SU-DHL-6 (cell line): ENCODE measurements around the gene GRIN3B.

Source experiments
- H2AFZ ChIP-seq: fragments of 200-600 bp; sonication (generic); 2 replicates; pipeline ENCODE4 v1.6.1; 2014; ENCODE audit warnings: low read depth, mild to moderate bottlenecking, moderate library complexity, mixed read lengths, antibody characterized with exemption, low read length; ENCODE audit not compliant: severe bottlenecking
- H3F3A ChIP-seq: fragments of 200-600 bp; shearing (Covaris generic); 2 replicates; pipeline ENCODE4 v1.6.0; 2016; ENCODE audit warnings: antibody characterized with exemption, mild to moderate bottlenecking; ENCODE audit not compliant: insufficient read depth
- H3K27ac ChIP-seq: fragments of 200-600 bp; sonication (generic); 2 replicates; pipeline ENCODE4 v1.5.1; 2016; ENCODE audit warnings: low read depth, mild to moderate bottlenecking, low read length, moderate library complexity, mixed read lengths
- H3K27me3 ChIP-seq: fragments of 200-600 bp; sonication (generic), shearing (Covaris generic); 2 replicates; pipeline ENCODE4 v1.6.0; 2014; ENCODE audit warnings: mild to moderate bottlenecking, low read length
- H3K36me3 ChIP-seq: fragments of 200-600 bp; sonication (generic); 2 replicates; pipeline ENCODE4 v1.6.1; 2014; ENCODE audit warnings: mild to moderate bottlenecking, low read length, mixed read lengths
- H3K4me2 ChIP-seq: fragments of 300-600, 200-600 bp; shearing (Covaris generic), sonication (generic); 2 replicates; pipeline ENCODE4 v1.6.0; 2014; ENCODE audit warnings: low read length, low read depth, mild to moderate bottlenecking; ENCODE audit not compliant: poor library complexity, severe bottlenecking
- H3K4me3 ChIP-seq: fragments of 200-600 bp; sonication (generic); 2 replicates; pipeline ENCODE4 v1.5.1; 2014; ENCODE audit warnings: antibody characterized with exemption, low read length, mild to moderate bottlenecking, mixed read lengths; ENCODE audit not compliant: insufficient read depth, poor library complexity, severe bottlenecking
- H3K79me2 ChIP-seq: fragments of 200-600 bp; sonication (generic); 2 replicates; pipeline ENCODE4 v1.6.1; 2014; ENCODE audit warnings: mild to moderate bottlenecking, low read length, moderate library complexity; ENCODE audit not compliant: insufficient read depth
- H3K9ac ChIP-seq: fragments of 200-600 bp; sonication (generic); 2 replicates; pipeline ENCODE4 v1.7.0; 2014; ENCODE audit warnings: mild to moderate bottlenecking, low read length
- H3K9me2 ChIP-seq: fragments of 200-600 bp; sonication (generic); replicated peaks from 2 replicates; pipeline ENCODE4 v1.6.1; 2014; ENCODE audit warnings: low read length; ENCODE audit not compliant: insufficient read depth
- H3K9me3 ChIP-seq: fragments of 200-600 bp; sonication (generic); 2 replicates; pipeline ENCODE4 v1.6.1; 2014; ENCODE audit warnings: low read length, mixed read lengths; ENCODE audit not compliant: insufficient read depth
- H4K20me1 ChIP-seq: fragments of 200-600 bp; sonication (generic); 2 replicates; pipeline ENCODE4 v1.6.1; 2014; ENCODE audit warnings: low read depth, mild to moderate bottlenecking, antibody characterized with exemption, low read length, moderate library complexity, mixed read lengths
- EZH2phosphoT487 ChIP-seq: fragments of 200-600 bp; sonication (generic), shearing (Covaris generic); conservative IDR thresholded peaks from 2 replicates; pipeline ENCODE4 v1.6.1; 2018; ENCODE audit warnings: mild to moderate bottlenecking, antibody characterized with exemption, low read length, moderate library complexity, mixed read lengths
- TF ChIP-seq, protein P1 (sequence below): fragments of 200-600 bp; sonication (generic); IDR thresholded peaks from one replicate; pipeline ENCODE4 v1.5.1; 2017; ENCODE audit warnings: antibody characterized with exemption, mild to moderate bottlenecking, low read length, moderate library complexity; ENCODE audit not compliant: insufficient read depth, poor library complexity, severe bottlenecking

GRIN3B gene

DNA sequence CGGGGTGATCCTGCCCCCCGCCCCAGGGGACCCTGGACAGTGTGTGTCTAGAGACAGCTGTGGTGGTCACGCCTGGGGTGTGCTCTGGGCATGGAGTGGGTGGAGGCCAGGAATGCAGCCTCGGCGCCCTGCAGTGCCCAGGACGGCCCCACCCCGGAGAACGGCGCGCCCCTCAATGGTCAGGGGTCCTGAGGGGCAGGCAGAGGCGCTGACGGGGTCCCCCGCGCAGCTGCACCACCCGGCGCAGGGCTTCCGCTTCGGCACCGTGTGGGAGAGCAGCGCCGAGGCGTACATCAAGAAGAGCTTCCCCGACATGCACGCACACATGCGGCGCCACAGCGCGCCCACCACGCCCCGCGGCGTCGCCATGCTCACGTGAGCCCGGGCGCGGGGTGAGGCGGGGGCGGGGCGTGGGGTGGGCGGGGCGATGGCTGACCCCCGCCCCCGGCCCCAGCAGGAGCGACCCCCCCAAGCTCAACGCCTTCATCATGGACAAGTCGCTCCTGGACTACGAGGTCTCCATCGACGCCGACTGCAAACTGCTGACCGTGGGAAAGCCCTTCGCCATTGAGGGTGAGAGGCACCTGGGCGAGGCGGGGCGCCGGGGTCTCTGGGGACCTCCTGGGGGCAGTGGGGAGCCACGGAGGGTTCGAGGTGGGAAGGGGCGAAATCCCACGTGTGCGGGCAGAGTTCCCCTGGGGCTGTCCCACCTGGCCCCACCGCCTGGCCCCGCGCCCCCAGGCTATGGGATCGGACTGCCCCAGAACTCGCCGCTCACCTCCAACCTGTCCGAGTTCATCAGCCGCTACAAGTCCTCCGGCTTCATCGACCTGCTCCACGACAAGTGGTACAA is 7.4 kb downstream of the GRIN3B start:
- H3K79me2 ChIP-seq, result no peaks in the 10 kb centered on the region
- H3K36me3 ChIP-seq, result no peaks in the 10 kb centered on the region
- H3F3A ChIP-seq, result peaks cover 11% of the 10 kb centered on the region
- TF ChIP-seq EZH2phosphoT487, result no peak
- TF ChIP-seq, protein P1, sequence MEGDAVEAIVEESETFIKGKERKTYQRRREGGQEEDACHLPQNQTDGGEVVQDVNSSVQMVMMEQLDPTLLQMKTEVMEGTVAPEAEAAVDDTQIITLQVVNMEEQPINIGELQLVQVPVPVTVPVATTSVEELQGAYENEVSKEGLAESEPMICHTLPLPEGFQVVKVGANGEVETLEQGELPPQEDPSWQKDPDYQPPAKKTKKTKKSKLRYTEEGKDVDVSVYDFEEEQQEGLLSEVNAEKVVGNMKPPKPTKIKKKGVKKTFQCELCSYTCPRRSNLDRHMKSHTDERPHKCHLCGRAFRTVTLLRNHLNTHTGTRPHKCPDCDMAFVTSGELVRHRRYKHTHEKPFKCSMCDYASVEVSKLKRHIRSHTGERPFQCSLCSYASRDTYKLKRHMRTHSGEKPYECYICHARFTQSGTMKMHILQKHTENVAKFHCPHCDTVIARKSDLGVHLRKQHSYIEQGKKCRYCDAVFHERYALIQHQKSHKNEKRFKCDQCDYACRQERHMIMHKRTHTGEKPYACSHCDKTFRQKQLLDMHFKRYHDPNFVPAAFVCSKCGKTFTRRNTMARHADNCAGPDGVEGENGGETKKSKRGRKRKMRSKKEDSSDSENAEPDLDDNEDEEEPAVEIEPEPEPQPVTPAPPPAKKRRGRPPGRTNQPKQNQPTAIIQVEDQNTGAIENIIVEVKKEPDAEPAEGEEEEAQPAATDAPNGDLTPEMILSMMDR, result no peak
- H3K27me3 ChIP-seq, result no peaks in the 10 kb centered on the region
- H3K9ac ChIP-seq, result no peak overlapping the region
- no peaks in the 10 kb centered on the region for H4K20me1 ChIP-seq
- H3K4me3 ChIP-seq, result no peak overlapping the region
- no peaks in the 10 kb centered on the region for H3K9me3 ChIP-seq
- H3K27ac ChIP-seq, result no peak overlapping the region
- no peak overlapping the region for H3K4me2 ChIP-seq
- no peak overlapping the region for H2AFZ ChIP-seq
- H3K9me2 ChIP-seq, result no peaks in the 10 kb centered on the region

DNA sequence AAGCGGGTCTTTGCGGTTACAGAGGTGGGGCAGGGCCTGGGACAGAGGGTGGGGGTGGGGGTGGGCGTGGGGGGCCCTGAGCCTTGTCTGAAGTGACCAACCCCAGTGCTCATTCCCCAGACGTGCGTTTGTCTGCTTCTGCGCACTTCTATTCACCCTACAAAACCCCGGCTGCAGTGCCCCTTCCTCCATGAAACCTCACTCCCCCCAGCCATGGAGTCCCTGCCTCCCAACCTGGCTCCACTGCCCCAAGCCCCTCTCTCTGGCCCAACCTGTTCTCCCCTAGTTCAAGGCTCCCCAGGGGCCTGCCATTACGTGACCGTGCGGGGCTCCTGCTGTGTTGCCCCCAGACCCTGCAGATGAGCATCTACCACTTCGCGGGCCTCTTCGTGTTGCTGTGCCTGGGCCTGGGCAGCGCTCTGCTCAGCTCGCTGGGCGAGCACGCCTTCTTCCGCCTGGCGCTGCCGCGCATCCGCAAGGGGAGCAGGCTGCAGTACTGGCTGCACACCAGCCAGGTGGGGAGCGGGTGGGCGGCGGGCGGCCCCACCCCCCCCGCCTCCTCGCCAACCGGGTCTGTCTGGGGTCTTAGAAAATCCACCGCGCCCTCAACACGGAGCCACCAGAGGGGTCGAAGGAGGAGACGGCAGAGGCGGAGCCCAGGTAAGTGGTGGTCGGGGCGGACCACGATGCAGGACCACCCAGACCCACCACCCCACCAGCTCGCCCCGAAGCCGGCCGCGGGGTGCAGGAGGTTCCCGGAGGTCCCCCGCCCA is 8.2 kb downstream of the GRIN3B start:
- no peaks in the 10 kb centered on the region for H3K27me3 ChIP-seq
- H3K9me2 ChIP-seq, result no peaks in the 10 kb centered on the region
- H3K9me3 ChIP-seq, result no peaks in the 10 kb centered on the region
- H3K9ac ChIP-seq, result no peak overlapping the region
- peaks cover 11% of the 10 kb centered on the region for H3F3A ChIP-seq
- H3K27ac ChIP-seq, result no peak overlapping the region
- H3K4me2 ChIP-seq, result no peak overlapping the region
- H3K79me2 ChIP-seq, result no peaks in the 10 kb centered on the region; the same call in 1 of the 2 replicates
- H2AFZ ChIP-seq, result no peak overlapping the region
- no peaks in the 10 kb centered on the region for H3K36me3 ChIP-seq
- TF ChIP-seq, protein P1, result no peak
- TF ChIP-seq EZH2phosphoT487, result no peak
- H3K4me3 ChIP-seq, result no peak overlapping the region
- H4K20me1 ChIP-seq, result no peaks in the 10 kb centered on the region

DNA sequence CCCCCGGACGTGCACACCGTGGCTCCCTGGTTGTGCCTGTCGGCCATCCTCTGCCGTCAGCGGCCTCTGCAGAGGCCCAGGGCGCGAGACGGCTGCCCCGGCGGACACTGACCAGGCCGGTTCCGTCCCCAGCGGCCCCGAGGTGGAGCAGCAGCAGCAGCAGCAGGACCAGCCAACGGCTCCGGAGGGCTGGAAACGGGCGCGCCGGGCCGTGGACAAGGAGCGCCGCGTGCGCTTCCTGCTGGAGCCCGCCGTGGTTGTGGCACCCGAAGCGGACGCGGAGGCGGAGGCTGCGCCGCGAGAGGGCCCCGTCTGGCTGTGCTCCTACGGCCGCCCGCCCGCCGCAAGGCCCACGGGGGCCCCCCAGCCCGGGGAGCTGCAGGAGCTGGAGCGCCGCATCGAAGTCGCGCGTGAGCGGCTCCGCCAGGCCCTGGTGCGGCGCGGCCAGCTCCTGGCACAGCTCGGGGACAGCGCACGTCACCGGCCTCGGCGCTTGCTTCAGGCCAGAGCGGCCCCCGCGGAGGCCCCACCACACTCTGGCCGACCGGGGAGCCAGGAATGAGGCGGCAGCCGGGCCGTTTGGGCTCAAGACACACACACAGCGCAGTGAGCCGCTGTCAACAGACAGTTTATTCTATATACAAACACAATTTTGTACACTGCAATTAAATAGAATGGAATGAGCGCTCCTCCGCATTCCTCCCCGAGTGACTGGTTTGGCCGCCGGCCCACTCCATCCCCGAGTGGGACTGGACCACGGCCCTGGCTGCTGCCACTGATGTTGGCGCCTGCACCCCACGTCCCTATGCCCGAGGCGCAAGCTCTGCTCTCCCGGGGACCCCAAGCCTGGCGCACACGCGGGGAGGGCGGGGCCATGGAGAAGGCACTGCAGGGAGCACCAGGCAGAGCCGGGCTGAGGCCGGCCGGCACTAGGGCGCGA is 9.1 kb downstream of the GRIN3B start:
- Histone ChIP-seq H3K36me3 (no peaks in the 10 kb centered on the region), H2AFZ (no peak overlapping the region), H3K4me3 (no peak overlapping the region), H3K27ac (no peak overlapping the region), H3K9ac (no peak overlapping the region), H3K9me3 (no peaks in the 10 kb centered on the region), H3K4me2 (no peak overlapping the region), H3K27me3 (no peaks in the 10 kb centered on the region), H3F3A (peaks cover 7% of the 10 kb centered on the region; the same call in 1 of the 2 replicates), H3K79me2 (no peaks in the 10 kb centered on the region; the same call in none of the 2 replicates), H4K20me1 (no peaks in the 10 kb centered on the region), H3K9me2 (no peaks in the 10 kb centered on the region)
- no peak for TF ChIP-seq EZH2phosphoT487
- TF ChIP-seq, protein P1, result no peak
